ENCODE results near the gene STAG2.

DNA sequence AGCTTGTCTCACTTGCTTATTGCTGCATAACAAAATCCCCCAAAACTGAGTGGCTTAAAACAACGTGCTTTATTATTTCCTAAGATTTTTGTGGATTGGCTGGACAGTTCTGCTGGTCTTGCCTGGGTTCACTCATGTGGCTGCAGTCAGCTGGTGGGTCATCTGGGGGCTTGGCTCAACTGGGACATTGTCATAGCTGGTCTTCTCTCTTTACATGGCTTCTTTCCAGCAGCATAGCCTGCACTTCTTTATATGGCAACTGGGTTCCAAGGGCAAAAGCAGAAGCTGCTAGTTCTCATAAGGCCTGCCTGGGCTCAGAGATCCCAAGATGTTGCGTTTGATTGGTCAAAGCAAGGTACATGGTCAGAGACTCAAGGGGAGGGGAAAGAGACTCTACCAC is 33.7 kb upstream of the STAG2 start:
- TF ChIP-seq FOXM1 (IDR thresholded peaks at IDR 0.05; ENCODE audit: borderline replicate concordance): no peak
- no peak for TF ChIP-seq BHLHE40 (IDR thresholded peaks at IDR 0.05; ENCODE audit: borderline replicate concordance)
- TF ChIP-seq L3MBTL2 (conservative IDR thresholded peaks at IDR 0.05): no peak
- TF ChIP-seq SP1 (IDR thresholded peaks at IDR 0.05): no peak
- no peak for TF ChIP-seq LEF1 (IDR thresholded peaks at IDR 0.05; ENCODE audit: borderline replicate concordance)

All from HEK293T (cell line).